ENCODE data around the gene ASF1B. TPM values are rescaled to one million over a fixed set of nuclear protein-coding genes. Genes with fewer than 3 reads are reported as not detected.

Gene ASF1B
- total RNA-seq, 2 donors from 2014 or later = 48.2 to 89.3 TPM

DNA sequence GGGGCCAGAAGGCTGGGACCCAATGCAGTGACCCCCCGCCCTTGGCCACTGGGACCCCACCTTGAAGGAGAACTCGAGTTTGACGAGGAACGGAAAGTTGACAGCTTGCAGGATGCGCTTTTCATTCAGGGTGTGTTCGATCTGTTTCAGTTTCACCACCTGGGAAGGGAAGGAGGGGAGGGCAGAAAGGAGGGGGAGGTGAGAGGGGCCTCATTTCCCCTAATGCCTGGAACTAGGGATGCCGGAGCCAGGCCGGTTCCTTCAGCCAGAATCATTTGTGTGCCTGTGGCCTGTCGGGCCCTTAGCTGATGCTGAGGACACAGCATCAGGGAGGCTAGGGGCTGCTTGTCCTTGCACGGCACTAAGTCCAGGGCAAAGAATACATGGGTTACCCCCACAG lies 33.6 kb downstream of the ASF1B start:
- ATAC-seq (no peak), DNase-seq (ENCODE audit: low spot score) (no peak)
- H3K27me3 Mint-ChIP-seq = no peaks in the 10 kb centered on the region
- no peaks in the 10 kb centered on the region for H3K9me3 Mint-ChIP-seq
- H3K27ac Mint-ChIP-seq = no peak overlapping the region
- H3K4me1 Mint-ChIP-seq (ENCODE audit: low read depth in 2 of 2) = no peaks in the 10 kb centered on the region
- no peaks in the 10 kb centered on the region for H3K36me3 Mint-ChIP-seq
- no peak overlapping the region for H3K4me3 Mint-ChIP-seq

DNA sequence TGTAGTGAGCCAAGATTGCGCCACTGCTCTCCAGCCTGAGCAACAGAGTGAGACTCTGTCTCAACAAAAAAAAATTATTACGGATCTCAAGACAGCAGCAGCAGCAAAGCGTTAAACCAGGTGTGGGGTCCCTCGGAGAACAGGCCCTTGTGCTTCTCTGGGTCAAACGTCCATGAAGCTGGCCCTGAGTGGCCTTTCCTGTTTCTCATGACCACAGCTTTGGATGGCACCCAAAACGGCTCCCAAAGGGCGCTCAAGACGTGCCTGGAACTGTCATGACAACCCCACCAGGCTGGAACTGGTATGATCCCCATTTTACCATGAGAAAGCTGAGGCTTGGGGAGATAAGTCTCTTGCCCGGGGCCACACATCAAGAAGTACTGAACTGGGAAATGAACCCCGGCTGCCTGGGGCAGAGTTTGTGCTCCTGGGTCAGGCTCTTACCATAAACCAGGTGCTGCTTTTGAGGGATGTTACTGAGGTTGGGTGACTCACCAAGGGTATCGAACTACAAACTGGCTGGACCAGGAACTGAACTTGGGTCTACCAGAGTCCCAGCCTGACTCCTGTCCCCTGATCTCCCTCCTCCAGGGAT lies 34.2 kb downstream of the ASF1B start:
- H3K27me3 Mint-ChIP-seq = no peaks in the 10 kb centered on the region
- no peak overlapping the region for H3K4me3 Mint-ChIP-seq
- H3K4me1 Mint-ChIP-seq (ENCODE audit: low read depth in 2 of 2) = no peaks in the 10 kb centered on the region
- no peak overlapping the region for H3K27ac Mint-ChIP-seq
- no peaks in the 10 kb centered on the region for H3K9me3 Mint-ChIP-seq
- ATAC-seq (no peak), DNase-seq (ENCODE audit: low spot score) (no peak)
- H3K36me3 Mint-ChIP-seq = no peaks in the 10 kb centered on the region

DNA sequence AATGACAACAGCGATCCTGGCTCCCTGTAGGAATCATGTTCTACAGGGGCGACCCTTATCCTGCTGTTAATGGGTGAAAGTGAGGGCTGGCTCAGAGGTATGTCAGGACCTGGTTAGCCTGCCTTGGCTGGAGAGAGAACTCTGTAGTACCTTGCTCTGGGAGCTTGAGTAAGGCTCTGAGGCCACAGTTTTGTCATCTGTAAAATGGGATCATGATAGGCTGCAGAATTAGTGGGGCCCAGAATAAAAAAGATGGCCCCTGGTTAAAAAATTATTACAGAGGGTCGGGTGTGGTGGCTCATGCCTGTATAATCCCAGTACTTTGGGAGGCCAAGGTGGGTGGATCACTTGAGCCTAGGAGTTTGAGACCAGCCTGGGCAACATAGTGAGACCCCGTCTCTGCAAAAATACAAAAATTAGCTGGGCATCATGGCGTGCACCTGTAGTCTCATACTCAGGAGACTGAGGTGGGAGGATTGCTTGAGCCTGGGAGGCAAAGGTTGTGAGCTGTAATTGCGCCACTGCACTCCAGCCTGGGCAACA lies 35.3 kb downstream of the ASF1B start:
- ATAC-seq (no peak), DNase-seq (ENCODE audit: low spot score) (no peak)
- Mint-ChIP-seq H3K9me3 (no peaks in the 10 kb centered on the region), H3K36me3 (no peaks in the 10 kb centered on the region), H3K27me3 (no peaks in the 10 kb centered on the region), H3K4me3 (no peak overlapping the region), H3K4me1 (ENCODE audit: low read depth in 2 of 2) (no peaks in the 10 kb centered on the region), H3K27ac (no peak overlapping the region)

DNA sequence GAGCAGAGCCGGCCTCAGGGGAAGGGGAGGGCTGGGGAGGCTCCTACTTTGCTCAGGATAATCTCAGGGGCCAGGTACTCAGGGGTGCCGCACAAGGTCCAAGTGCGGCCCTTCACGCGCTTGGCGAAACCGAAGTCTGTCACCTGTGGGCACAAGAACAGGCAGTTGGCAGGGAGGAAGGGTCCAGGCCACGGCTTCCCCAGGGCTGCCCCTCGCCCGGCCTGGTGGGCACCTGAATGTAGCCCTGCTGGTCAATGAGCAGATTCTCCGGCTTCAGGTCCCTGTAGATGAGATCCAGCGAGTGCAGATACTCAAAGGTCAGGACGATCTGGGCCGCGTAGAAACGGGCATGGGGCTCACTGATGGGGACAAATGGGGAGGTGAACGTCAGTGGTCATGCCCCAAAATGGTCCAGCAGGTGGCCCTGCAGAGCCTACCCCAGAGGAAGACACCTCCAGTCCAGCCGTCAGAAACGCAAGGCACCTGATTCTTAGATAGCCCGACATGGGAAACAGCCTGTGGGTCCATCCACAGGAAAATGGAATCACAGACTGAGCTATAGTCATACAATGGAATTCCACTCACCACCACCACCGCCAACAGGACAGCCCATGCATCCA lies 38.7 kb downstream of the ASF1B start:
- Mint-ChIP-seq H3K27ac (no peak overlapping the region), H3K4me3 (no peak overlapping the region), H3K27me3 (no peaks in the 10 kb centered on the region), H3K4me1 (ENCODE audit: low read depth in 2 of 2) (peaks cover 0 to 6% of the 10 kb centered on the region in 2 donors), H3K36me3 (peaks cover 7% of the 10 kb centered on the region), H3K9me3 (no peaks in the 10 kb centered on the region)
- no peak for DNase-seq (ENCODE audit: low spot score)
- ATAC-seq = no peak

DNA sequence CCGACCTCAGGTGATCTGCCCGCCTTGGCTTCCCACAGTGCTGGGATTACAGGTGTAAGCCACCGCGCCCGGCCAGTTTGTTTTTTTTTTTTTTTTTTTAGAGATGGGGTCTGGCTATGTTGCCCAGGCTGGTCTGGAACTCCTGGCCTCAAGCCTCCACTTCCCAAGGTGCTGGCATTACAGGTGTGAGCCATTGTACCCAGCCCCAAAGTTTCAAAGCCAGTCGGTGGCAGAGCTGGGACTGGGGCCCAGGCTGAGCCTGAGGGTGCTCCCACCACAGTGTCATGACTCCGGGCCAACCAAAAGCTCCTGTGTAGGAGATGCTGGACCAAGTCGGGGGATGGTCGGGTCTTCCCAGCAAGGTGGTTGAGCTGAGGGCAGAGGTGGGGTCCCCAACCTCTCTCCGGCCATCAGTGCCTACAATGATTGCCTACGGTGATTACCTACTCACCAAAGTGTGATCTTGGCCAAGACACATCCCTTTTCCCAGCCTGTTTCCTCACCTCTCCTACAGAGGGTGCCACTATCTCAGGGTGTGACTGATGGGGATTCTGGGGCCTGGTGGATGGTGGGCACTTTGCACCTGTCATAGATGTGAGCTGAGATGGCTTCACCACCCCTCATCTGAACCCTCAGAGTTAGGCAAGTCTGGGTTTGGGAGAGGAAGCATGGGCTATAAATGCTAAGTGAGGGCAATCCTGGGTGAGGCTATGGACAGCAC lies 40.0 kb downstream of the ASF1B start:
- Mint-ChIP-seq H3K27me3 (no peaks in the 10 kb centered on the region), H3K4me1 (ENCODE audit: low read depth in 2 of 2) (peaks cover 7 to 14% of the 10 kb centered on the region in 2 donors), H3K4me3 (no peak overlapping the region), H3K36me3 (peaks cover 7% of the 10 kb centered on the region), H3K27ac (no peak overlapping the region), H3K9me3 (no peaks in the 10 kb centered on the region)
- DNase-seq (ENCODE audit: low spot score) = no peak
- no peak for ATAC-seq

DNA sequence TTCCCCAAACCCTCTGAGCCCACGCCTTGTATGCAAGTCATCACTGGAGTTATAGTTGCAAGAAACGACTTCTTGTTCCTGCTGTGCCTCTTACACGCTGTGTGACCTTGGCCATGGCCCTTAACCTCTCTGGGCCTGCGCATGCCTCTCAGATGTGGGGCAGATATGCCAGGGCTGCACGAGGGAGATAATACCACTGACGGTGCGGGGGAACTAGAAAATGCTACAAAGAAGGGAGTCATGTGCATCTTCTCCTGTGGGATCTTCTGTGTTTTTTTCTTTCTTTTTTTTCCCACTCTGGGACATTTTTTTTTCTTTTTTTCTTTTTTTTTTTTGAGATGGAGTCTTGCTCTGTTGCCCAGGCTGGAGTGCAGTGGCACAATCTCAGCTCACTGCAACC lies 41.5 kb downstream of the ASF1B start:
- peaks cover 8 to 15% of the 10 kb centered on the region in 2 donors for H3K4me1 Mint-ChIP-seq (ENCODE audit: low read depth in 2 of 2)
- no peaks in the 10 kb centered on the region for H3K9me3 Mint-ChIP-seq
- no peaks in the 10 kb centered on the region for H3K27me3 Mint-ChIP-seq
- no peak overlapping the region for H3K27ac Mint-ChIP-seq
- H3K36me3 Mint-ChIP-seq = peaks cover 7% of the 10 kb centered on the region
- H3K4me3 Mint-ChIP-seq = no peak overlapping the region
- DNase-seq (ENCODE audit: low spot score) = no peak
- no peak for ATAC-seq

DNA sequence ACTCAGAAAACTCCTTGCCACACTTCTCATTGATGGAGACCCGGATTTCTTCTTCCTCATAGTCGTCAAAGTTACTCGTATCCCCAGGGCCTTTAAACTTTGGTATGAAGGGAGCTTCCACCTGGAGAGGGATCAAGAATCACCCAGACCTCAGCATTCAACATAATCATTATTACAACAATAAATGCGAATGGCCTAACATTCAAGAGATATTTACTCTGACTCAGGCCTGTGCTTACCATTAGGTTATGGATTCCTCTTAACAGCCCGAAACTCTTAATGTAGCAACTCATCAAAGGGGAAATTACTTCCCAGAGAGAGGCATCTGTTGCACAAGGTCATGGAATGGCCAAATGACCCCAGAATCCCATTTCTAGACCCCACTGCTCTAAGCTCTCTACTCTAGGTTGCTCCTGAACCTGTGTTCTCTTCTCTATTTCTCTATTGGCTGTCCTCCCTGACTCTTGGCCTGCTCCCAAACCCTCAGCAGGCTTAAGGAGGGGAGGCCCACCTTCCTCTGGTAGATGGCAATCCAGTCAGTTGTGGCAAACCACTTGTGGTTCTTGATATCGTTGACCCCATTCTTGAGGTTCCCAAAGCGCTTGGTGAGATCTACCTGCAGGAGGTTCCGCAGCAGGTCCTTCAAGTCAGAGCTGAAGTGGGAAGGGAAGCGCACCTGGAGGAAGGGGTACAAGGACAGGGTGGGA lies 43.1 kb downstream of the ASF1B start:
- peaks cover 12% of the 10 kb centered on the region for H3K36me3 Mint-ChIP-seq
- ATAC-seq (no peak), DNase-seq (ENCODE audit: low spot score) (no peak)
- peaks cover 13 to 19% of the 10 kb centered on the region in 2 donors for H3K4me1 Mint-ChIP-seq (ENCODE audit: low read depth in 2 of 2)
- H3K27ac Mint-ChIP-seq = no peak overlapping the region
- no peaks in the 10 kb centered on the region for H3K9me3 Mint-ChIP-seq
- H3K27me3 Mint-ChIP-seq = no peaks in the 10 kb centered on the region
- peak overlapping the region; percentile 42 for H3K4me3 Mint-ChIP-seq

DNA sequence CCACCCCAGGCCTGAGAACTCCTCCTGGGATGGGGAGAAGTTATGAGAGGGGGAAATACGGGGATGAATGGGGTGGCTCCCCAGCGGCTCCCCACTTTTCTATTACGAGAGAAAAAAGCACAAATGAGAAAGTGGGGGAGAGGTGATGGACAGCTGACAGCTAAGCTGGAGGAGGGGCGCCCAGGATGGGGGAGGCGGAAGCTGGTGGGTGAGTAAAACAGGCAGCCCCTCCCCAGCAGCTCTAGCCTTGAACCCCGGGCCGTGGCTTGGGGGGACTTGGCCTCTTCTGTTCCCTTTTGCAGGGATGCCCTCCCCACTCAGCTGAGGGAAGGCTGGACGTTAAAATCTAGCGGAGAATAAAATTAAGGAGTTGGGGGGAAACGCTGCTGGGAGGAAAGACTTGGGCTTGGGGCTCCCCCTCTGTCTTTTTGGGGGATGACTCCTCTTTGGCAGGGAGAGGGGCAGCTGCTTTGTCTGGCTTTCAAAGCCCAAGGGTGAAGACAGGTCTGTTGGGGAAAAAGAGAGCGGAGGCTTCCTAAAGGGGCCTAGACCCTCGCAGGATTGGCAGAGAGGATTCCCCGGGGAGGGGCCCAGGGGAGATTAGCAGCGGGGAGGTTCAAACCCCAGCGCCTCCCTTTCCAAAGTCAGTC lies 44.5 kb downstream of the ASF1B start:
- no peak for DNase-seq (ENCODE audit: low spot score)
- Mint-ChIP-seq H3K9me3 (no peaks in the 10 kb centered on the region), H3K27ac (peak overlapping the region; percentile 91 to 95), H3K27me3 (no peaks in the 10 kb centered on the region), H3K36me3 (peaks cover 12% of the 10 kb centered on the region), H3K4me3 (peak overlapping the region; percentile 94), H3K4me1 (ENCODE audit: low read depth in 2 of 2) (peaks cover 13 to 19% of the 10 kb centered on the region in 2 donors)
- ATAC-seq = no peak

DNA sequence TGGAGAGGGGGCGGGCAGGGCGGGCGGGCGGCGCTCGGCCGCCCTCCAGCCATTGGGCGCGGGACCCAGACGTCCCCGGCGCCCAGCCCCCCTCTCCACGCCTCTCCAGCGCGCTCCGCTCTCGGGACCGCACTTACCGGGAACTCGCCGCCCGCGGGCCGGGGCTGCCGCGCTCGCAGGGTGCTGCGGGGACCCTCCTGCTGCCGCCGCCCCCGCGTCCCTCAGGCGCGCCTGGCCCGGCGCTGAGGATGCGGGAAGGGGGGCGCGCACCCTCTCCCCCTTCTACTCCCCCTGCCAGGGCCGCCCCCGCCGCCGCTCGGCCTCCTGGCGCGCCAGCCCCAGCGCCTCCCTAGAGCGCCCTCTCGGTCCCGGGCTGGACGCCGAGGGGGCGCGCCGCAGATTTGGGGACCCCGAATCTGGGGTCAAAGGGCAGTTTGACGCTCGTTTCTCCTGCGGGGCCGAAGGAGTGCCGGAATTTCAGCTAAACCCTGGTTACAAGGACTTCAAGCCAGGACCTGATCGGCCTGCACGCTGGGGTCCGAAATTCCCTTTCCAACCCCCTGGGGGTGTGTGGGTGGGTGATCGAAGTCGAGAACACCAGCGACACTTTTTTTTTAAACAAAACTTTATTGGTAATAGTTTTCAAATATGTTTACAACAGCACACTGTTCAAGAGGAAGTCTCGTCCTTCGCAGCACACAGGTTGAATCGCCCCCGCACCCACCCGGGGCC lies 45.1 kb downstream of the ASF1B start:
- Mint-ChIP-seq H3K4me1 (ENCODE audit: low read depth in 2 of 2) (peaks cover 13 to 19% of the 10 kb centered on the region in 2 donors), H3K9me3 (no peaks in the 10 kb centered on the region), H3K36me3 (peaks cover 12% of the 10 kb centered on the region), H3K4me3 (peak overlapping the region; percentile 94), H3K27ac (peak overlapping the region; percentile 91 to 95), H3K27me3 (no peaks in the 10 kb centered on the region)
- ATAC-seq (peak; percentile 91 to 93), DNase-seq (ENCODE audit: low spot score) (peak; percentile 87)

DNA sequence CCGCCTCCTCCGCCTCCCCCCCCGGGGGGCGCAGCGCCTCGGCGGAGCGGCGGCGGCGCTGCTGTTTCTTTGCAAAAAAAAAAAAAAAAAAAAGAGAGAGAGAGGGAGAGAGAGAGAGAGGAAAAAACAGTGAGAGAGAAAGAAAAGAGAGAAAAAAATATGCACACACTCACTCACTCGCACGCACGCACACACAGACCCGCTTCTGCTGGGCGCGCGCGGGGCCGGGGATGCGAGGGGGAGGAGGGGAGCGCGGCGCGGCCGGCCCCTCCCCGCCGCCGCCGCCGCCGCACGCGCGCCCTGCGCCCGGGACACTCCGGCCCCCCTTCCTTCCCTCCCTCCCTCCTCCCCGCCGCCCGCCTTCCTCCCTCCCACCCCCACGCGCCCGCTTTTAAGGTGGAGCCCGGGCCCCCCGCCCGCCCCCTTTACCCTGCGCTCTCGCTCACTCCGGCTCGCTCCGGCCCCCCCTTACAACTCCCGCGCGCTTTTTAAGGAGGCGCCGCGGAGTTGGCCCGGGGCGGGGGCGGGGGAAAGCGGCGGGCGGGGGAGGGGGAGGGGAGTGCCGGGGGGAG lies 45.8 kb downstream of the ASF1B start, which contains the start of gene SAMD1:
Gene SAMD1, minus strand, starts transcription at position 243 of the 572 bp plus-strand sequence.
- Mint-ChIP-seq H3K27ac (peak within 1 kb of the TSS; percentile 91 to 95), H3K4me1 (ENCODE audit: low read depth in 2 of 2) (peaks cover 13 to 19% of the 10 kb centered on the region in 2 donors), H3K27me3 (no peaks in the 10 kb centered on the region), H3K36me3 (peaks cover 12% of the 10 kb centered on the region), H3K4me3 (peak within 1 kb of the TSS; percentile 94), H3K9me3 (no peaks in the 10 kb centered on the region)
- ATAC-seq = peak; percentile 73 to 81
- peak; percentile 80 for DNase-seq (ENCODE audit: low spot score)

DNA sequence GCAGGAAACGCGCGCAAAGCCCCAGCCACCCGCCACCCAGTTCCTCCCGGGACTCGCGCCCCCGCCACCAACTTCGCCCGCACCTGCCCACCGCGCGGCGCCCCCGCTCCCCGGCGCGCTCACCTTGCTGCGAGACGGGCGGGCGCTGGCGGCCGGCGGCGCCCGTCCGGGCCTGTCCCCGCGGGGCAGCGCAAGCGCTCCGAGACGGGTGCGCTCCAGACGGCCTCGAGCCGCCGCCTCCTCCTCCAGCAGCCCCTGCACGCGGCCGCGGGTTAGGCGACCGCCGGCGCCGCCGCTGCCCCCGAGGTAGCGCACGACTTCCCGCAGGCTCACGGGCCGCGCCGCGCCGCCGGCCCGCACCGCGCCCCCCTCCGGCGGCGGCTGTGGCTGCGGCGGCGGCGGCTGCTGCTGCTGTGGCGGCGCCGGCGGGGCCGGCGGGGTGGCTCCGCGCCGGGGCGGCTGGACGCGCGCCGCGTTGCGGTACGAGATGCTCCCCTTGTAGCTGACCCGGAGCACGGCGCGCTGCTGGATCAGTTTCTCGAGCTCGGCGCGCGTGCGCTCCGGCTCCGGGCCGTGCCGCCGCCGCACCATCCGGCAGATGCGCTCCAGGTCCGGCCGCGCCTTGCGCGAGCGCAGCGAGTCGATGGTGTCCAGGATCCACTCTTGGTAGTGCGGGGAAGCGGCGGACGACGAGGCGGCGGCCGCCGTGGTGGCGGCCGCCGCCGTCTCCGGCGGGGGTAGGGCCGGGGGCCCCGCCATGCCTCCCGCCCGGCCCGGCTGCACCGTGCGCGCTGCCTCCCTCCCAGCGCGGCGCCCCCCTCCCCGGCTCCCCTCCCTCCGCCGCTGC lies 46.5 kb downstream of the ASF1B start:
- Mint-ChIP-seq H3K9me3 (no peaks in the 10 kb centered on the region), H3K36me3 (peaks cover 12% of the 10 kb centered on the region), H3K4me3 (peak overlapping the region; percentile 77), H3K4me1 (ENCODE audit: low read depth in 2 of 2) (peaks cover 13 to 19% of the 10 kb centered on the region in 2 donors), H3K27me3 (no peaks in the 10 kb centered on the region), H3K27ac (peak overlapping the region in 1 of 2 donors; percentile 3)
- ATAC-seq (peak; percentile 8 to 12), DNase-seq (ENCODE audit: low spot score) (peak; percentile 73)

DNA sequence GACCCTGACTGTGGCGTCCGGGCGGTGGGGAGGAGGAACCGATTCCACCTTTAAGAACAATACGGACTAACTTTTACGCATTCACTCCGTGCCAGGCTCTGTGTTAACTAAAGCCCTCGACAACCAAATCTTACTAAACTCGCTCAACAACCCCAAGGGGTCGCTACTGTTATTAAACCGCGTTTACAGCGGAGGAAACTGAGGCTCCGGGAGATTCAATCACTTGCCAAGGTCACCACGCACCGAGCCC lies 47.1 kb downstream of the ASF1B start:
- no peaks in the 10 kb centered on the region for H3K9me3 Mint-ChIP-seq
- peaks cover 13 to 19% of the 10 kb centered on the region in 2 donors for H3K4me1 Mint-ChIP-seq (ENCODE audit: low read depth in 2 of 2)
- peaks cover 12% of the 10 kb centered on the region for H3K36me3 Mint-ChIP-seq
- peak overlapping the region in 1 of 2 donors; percentile 3 for H3K27ac Mint-ChIP-seq
- no peaks in the 10 kb centered on the region for H3K27me3 Mint-ChIP-seq
- H3K4me3 Mint-ChIP-seq = peak overlapping the region; percentile 74
- no peak for ATAC-seq
- no peak for DNase-seq (ENCODE audit: low spot score)
